Neural cell (in vitro differentiated cells): Measurements from ENCODE around the gene DCAF6. TPM values are rescaled to one million over a fixed set of nuclear protein-coding genes. Genes with fewer than 3 reads are reported as not detected.
A peak's percentile ranks its signal among the peaks of the same experiment; 100 is the strongest.

ENCODE experiments used
- H2AFZ ChIP-seq: fragments of 200-600, 300-800 bp; sonication (generic), shearing (Covaris generic); 2 replicates; pipeline ENCODE4 v1.6.0; 2014; ENCODE audit warnings: low read depth, mild to moderate bottlenecking, antibody characterized with exemption, low read length, moderate library complexity
- H3F3A ChIP-seq: fragments of 200-600 bp; shearing (Covaris generic); 2 replicates; pipeline ENCODE4 v1.6.1; 2016; ENCODE audit warnings: mild to moderate bottlenecking, moderate library complexity, mixed read lengths, antibody characterized with exemption, low read length; ENCODE audit not compliant: insufficient read depth, poor library complexity, severe bottlenecking
- H3K27ac ChIP-seq: fragments of 200-600, 300-800 bp; sonication (generic), shearing (Covaris generic); 2 replicates; pipeline ENCODE4 v1.5.1; 2014; ENCODE audit warnings: mild to moderate bottlenecking, low read length, moderate library complexity
- H3K27me3 ChIP-seq: fragments of 300-800, 200-600 bp; sonication (generic), shearing (Covaris generic); 2 replicates; pipeline ENCODE4 v1.6.0; 2014; ENCODE audit warnings: mild to moderate bottlenecking, low read depth, low read length, moderate library complexity; ENCODE audit not compliant: insufficient read depth
- H3K36me3 ChIP-seq: fragments of 300-800, 200-600 bp; sonication (generic), shearing (Covaris generic); 2 replicates; pipeline ENCODE4 v1.5.1; 2014; ENCODE audit warnings: mild to moderate bottlenecking, antibody characterized with exemption, low read length, moderate library complexity; ENCODE audit not compliant: insufficient read depth
- H3K4me2 ChIP-seq: fragments of 300-800, 200-600 bp; sonication (generic), shearing (Covaris generic); 2 replicates; pipeline ENCODE4 v1.6.0; 2014; ENCODE audit warnings: mild to moderate bottlenecking, low read length
- H3K4me3 ChIP-seq: fragments of 300-800, 200-600 bp; sonication (generic), shearing (Covaris generic); 2 replicates; pipeline ENCODE4 v1.5.1; 2014; ENCODE audit warnings: mild to moderate bottlenecking, low read length, moderate library complexity
- H3K79me2 ChIP-seq: fragments of 200-600 bp; shearing (Covaris generic); replicated peaks from 2 replicates; pipeline ENCODE4 v1.6.0; 2014; ENCODE audit warnings: mild to moderate bottlenecking, low read length, moderate library complexity; ENCODE audit not compliant: insufficient read depth
- H3K9ac ChIP-seq: fragments of 300-800, 200-600 bp; sonication (generic), shearing (Covaris generic); 2 replicates; pipeline ENCODE4 v1.6.1; 2016; ENCODE audit warnings: mild to moderate bottlenecking, low read length, mixed read lengths
- H3K9me2 ChIP-seq: fragments of 200-600 bp; shearing (Covaris generic); 2 replicates; pipeline ENCODE4 v1.6.1; 2016; ENCODE audit warnings: mild to moderate bottlenecking, low read length, mixed read lengths; ENCODE audit not compliant: insufficient read depth
- H3K9me3 ChIP-seq: fragments of 200-600, 300-800 bp; sonication (generic), shearing (Covaris generic); 2 replicates; pipeline ENCODE4 v1.6.1; 2016; ENCODE audit warnings: mild to moderate bottlenecking, mixed run types, low read length, moderate library complexity, mixed read lengths
- H4K20me1 ChIP-seq: fragments of 200-600 bp; shearing (Covaris generic); 2 replicates; pipeline ENCODE4 v1.6.1; 2016; ENCODE audit warnings: mild to moderate bottlenecking, mixed run types; ENCODE audit not compliant: insufficient read depth
- CTCF ChIP-seq: fragments of 450-650 bp; IDR thresholded peaks from 2 replicates; pipeline ENCODE4 v1.5.1; 2014; ENCODE audit warnings: antibody characterized with exemption, mild to moderate bottlenecking, moderate library complexity; ENCODE audit not compliant: poor library complexity, severe bottlenecking
- EP300 ChIP-seq: fragments of 450-650 bp; conservative IDR thresholded peaks from 2 replicates; pipeline ENCODE4 v1.6.1; 2014; ENCODE audit warnings: antibody characterized with exemption, mild to moderate bottlenecking, moderate library complexity; ENCODE audit not compliant: poor library complexity, severe bottlenecking
- EZH2 ChIP-seq: fragments of 200-600, 300-800 bp; shearing (Covaris generic), sonication (generic); IDR thresholded peaks from 2 replicates; pipeline ENCODE4 v1.6.1; 2014; ENCODE audit warnings: antibody characterized with exemption, low read length, borderline replicate concordance, mild to moderate bottlenecking; ENCODE audit not compliant: insufficient read depth, poor library complexity, severe bottlenecking
- MXI1 ChIP-seq: fragments of 450-650 bp; conservative IDR thresholded peaks from 2 replicates; pipeline ENCODE4 v1.6.1; 2014; ENCODE audit warnings: antibody characterized with exemption, mild to moderate bottlenecking; ENCODE audit not compliant: poor library complexity, severe bottlenecking
- POLR2AphosphoS5 ChIP-seq: IDR thresholded peaks from 2 replicates; pipeline ENCODE4 v1.6.1; 2012
- RAD21 ChIP-seq: fragments of 450-650 bp; conservative IDR thresholded peaks from 2 replicates; pipeline ENCODE4 v1.6.1; 2014; ENCODE audit warnings: antibody characterized with exemption, mild to moderate bottlenecking, moderate library complexity
- REST ChIP-seq: IDR thresholded peaks from 2 replicates; pipeline ENCODE4 v1.6.1; 2012; ENCODE audit warnings: borderline replicate concordance
- SMC3 ChIP-seq: fragments of 450-650 bp; conservative IDR thresholded peaks from 2 replicates; pipeline ENCODE4 v1.6.1; 2014; ENCODE audit warnings: antibody characterized with exemption, mild to moderate bottlenecking, moderate library complexity; ENCODE audit not compliant: poor library complexity
- TAF1 ChIP-seq: IDR thresholded peaks from 2 replicates; pipeline ENCODE4 v1.6.1; 2012; ENCODE audit warnings: low read depth
- polyA plus RNA-seq: library from polyadenylated mRNA; depleted of rRNA; stranded (reverse); fragments of >200 nt; gene quantifications from 2 replicates; pipeline ENCODE4 v1.2.3, GENCODE V29; 2014

Gene DCAF6
- polyA plus RNA-seq, 1 donor from 2014 or later = 44.8 TPM

GRCh38 chr1:167933788-167934187 is 2.7 kb upstream of the DCAF6 start:
- TF ChIP-seq EZH2 = no peak
- TF ChIP-seq TAF1 = no peak
- TF ChIP-seq MXI1 = no peak
- TF ChIP-seq EP300 = no peak
- no peak for TF ChIP-seq POLR2AphosphoS5
- TF ChIP-seq SMC3 = no peak
- no peak for TF ChIP-seq CTCF
- TF ChIP-seq RAD21 = no peak
- TF ChIP-seq REST = no peak
- no peaks in the 10 kb centered on the region for H3K27me3 ChIP-seq
- no peaks in the 10 kb centered on the region for H3K36me3 ChIP-seq
- no peaks in the 10 kb centered on the region for H3K9me3 ChIP-seq
- no peak overlapping the region for H3K9ac ChIP-seq
- no peaks in the 10 kb centered on the region for H3F3A ChIP-seq
- no peak overlapping the region for H2AFZ ChIP-seq
- H4K20me1 ChIP-seq = no peaks in the 10 kb centered on the region
- H3K79me2 ChIP-seq = peaks cover 21% of the 10 kb centered on the region
- H3K9me2 ChIP-seq = no peaks in the 10 kb centered on the region
- peak overlapping the region; percentile 91 for H3K4me3 ChIP-seq
- H3K27ac ChIP-seq = no peak overlapping the region
- no peak overlapping the region for H3K4me2 ChIP-seq

- Histone ChIP-seq H3F3A (no peaks in the 10 kb centered on the region), H3K79me2 (peaks cover 27% of the 10 kb centered on the region), H3K4me3 (peak overlapping the region; percentile 91), H2AFZ (peak overlapping the region; percentile 81), H3K27me3 (no peaks in the 10 kb centered on the region), H3K9me2 (no peaks in the 10 kb centered on the region), H3K36me3 (no peaks in the 10 kb centered on the region), H3K27ac (peak overlapping the region; percentile 97), H3K4me2 (peak overlapping the region; percentile 91), H3K9me3 (no peaks in the 10 kb centered on the region), H3K9ac (peak overlapping the region; percentile 83), H4K20me1 (no peaks in the 10 kb centered on the region)
- no peak for TF ChIP-seq EP300
- TF ChIP-seq CTCF = no peak
- TF ChIP-seq TAF1 = no peak
- no peak for TF ChIP-seq RAD21
- TF ChIP-seq EZH2 = no peak
- no peak for TF ChIP-seq REST
- no peak for TF ChIP-seq SMC3
Measured at GRCh38 chr1:167934426-167935215, 1.9 kb upstream of the DCAF6 start.
